ENCODE data around the gene SURF6.

DNA sequence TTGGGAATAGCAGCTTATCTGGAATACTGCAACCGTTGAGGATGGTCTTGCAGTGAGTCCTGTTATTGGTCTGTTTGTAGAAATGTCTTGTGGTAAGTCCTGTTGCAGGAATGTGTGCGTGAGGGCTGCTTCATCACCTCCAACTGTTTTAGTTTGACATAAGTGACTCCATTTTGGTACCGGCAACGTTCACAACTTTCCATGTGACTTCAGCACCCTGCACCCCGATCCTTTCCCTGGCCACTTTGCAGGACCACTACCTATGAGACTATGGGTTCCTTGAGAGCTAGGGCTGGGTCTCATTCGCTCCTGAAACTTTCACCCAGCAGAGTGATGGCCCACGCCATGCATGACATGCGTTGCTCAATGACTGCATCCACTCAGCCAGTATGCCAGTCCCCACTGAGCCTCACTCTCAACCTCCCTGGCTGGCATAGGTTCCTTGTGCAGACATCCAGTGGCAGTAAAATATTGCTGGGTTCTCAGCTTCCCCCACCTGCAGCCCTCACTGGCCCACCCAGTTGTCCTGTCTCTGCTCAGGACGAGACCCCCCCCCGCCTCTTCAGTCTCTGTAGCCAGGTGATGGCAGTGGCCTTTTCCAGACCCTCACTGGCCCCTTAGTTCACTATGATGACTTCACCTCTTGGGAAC lies 8.0 kb downstream of the SURF6 start:
- TF ChIP-seq, protein P1, sequence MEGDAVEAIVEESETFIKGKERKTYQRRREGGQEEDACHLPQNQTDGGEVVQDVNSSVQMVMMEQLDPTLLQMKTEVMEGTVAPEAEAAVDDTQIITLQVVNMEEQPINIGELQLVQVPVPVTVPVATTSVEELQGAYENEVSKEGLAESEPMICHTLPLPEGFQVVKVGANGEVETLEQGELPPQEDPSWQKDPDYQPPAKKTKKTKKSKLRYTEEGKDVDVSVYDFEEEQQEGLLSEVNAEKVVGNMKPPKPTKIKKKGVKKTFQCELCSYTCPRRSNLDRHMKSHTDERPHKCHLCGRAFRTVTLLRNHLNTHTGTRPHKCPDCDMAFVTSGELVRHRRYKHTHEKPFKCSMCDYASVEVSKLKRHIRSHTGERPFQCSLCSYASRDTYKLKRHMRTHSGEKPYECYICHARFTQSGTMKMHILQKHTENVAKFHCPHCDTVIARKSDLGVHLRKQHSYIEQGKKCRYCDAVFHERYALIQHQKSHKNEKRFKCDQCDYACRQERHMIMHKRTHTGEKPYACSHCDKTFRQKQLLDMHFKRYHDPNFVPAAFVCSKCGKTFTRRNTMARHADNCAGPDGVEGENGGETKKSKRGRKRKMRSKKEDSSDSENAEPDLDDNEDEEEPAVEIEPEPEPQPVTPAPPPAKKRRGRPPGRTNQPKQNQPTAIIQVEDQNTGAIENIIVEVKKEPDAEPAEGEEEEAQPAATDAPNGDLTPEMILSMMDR (IDR thresholded peaks at IDR 0.05), result no peak
- TF ChIP-seq EP300 (IDR thresholded peaks at IDR 0.05), result no peak
